DMS153 treated with DMSO at 0.1 percent for 48 hours (cell line): ENCODE measurements around the gene GFOD1.
A peak's percentile ranks its signal among the peaks of the same experiment; 100 is the strongest.
"Not testable (repeated sequence)": the region's sequence is repeated elsewhere in the genome, so short reads cannot be mapped to it uniquely, and the experiment has no call there.

Experiments
- DNase-seq: peaks from one replicate; lab custom pipeline; 2025; ENCODE audit not compliant: unreplicated experiment; lab: John Stamatoyannopoulos, UW

GFOD1 gene

GRCh38 chr6:13328875-13329183 is 158.6 kb downstream of the GFOD1 start:
- no peak for DNase-seq

DNA sequence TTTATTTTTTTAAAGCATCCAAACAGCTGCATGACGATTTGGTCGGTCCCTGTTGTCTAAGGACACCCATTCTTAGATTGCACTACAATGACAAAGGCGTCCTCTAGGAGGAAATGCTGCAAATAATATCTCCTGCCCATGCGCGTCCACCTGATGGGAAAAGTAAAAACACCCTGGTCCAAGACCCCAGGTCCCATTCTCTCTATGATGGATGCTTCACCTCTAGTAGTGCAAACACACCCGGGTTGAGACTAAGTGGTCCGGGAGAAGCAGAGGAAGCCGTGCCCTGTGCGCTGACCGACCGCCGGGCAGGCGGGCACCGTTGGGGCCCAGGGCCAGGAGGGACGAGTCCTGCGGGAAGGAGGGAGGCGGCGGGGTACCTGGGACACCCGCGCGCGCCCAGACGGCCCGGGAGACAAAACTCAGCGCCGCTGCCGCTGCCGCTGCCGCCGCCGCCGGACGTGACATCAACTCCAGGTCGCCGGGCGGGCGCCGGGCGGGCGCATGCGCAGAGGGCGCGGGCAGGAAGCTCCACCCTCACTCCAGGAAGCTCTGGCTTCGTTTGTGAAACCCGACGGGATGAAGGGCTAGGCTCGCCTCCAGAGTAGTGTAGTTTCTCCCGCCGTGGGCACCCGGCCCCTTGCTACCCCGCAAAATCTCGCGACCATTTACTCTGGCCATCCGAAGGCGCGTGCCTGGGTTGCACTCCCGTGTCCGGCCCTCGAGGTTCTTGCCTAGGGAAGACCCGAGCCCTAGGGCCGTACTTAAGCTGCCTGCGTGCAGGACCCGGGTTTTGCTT is 159.1 kb downstream of the GFOD1 start, which contains the start of gene TBC1D7:
Gene TBC1D7 (minus strand): TSS at position 462 of the 799 bp plus-strand sequence. CDS start 1,639 bp downstream, outside the sequence.
- peak; percentile 52 for DNase-seq

DNA sequence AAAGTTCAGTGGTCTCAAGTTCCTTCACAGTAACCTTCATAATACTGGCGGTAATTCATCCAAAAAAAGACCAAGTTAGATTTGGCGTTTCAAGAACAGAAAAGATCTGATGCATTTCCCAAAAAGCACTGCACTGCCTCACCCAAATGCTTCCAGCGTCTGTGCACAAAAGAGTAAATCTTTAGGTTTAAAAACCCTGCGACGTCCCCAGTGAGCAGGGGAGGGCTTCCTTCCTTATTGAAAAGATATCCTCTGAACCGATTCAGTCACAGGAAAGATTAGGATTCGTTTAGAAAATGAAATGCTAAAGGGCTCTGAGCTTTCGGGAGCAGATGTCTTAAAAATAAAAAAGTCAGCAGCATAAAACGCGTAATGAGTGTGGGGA is 159.7 kb downstream of the GFOD1 start:
- no peak for DNase-seq

GRCh38 chr6:13326031-13326586 is 161.3 kb downstream of the GFOD1 start:
- not testable (repeated sequence) for DNase-seq

- no peak for DNase-seq
These were observed 167.4 kb downstream of the GFOD1 start for GRCh38 chr6:13319891-13320564.

- no peak for DNase-seq
These were observed 168.6 kb downstream of the GFOD1 start for GRCh38 chr6:13318821-13319220.

GRCh38 chr6:13315896-13316295 is 171.5 kb downstream of the GFOD1 start:
- no peak for DNase-seq

DNA sequence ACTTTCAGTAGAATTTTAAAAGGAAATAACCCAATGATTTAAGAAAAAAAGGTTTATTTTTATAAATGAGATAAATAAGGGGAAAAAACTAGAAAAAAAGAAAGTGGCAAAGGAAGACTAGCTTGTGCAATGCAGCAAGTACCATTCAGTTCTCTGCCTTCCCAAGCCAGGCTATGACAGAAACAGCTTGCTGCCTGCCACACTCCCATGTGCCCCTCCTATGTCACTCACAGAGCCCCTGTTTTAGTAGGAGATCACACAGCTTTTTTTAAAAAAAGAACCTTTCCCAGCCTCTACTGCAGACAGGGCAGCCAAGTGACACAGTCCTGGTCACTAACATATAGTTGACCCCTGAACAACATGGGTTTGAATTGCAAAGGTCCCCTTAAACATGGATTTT is 172.6 kb downstream of the GFOD1 start:
- no peak for DNase-seq

GRCh38 chr6:13311155-13311554 is 176.2 kb downstream of the GFOD1 start:
- no peak for DNase-seq

DNA sequence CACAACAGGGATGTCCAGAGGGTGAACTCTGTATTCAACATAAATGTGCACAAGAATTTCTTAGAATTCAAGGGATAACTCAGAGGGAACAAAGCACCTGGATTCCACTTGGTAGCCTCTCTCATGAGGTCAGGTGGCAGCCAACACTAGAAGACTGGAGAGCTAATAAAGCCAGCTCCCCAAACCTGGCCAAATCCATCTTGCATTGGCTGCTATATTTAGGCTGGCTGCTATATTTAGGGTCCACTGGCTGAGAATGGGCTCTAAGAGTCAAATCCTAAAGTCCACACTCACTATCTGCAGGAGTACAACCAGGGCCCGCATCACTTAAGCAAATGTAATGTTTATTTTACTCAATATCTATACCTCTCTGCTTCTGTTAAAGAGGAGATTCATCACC is 179.1 kb downstream of the GFOD1 start:
- DNase-seq = no peak
